Measurements from ENCODE around the gene TCF3. TPM values are rescaled to one million over a fixed set of nuclear protein-coding genes. Genes with fewer than 3 reads are reported as not detected.

TCF3 gene
- total and polyA plus RNA-seq, 12 donors, result 8.5 to 96.0 (median 42.0) TPM

- Histone ChIP-seq H3K36me3 (replicated peaks in 1 of 2) (peaks cover 0 to 24% of the 10 kb centered on the region in 2 donors), H3K27ac (no peak overlapping the region), H3K4me1 (replicated peaks in 1 of 2) (no peaks in the 10 kb centered on the region), H3K9me3 (replicated peaks in 1 of 3) (no peaks in the 10 kb centered on the region), H3K27me3 (no peaks in the 10 kb centered on the region), H3K4me3 (no peak overlapping the region)
- no peak for TF ChIP-seq CTCF (IDR thresholded peaks at IDR 0.05)
- intact Hi-C loops (cut with DNase I), result no loop called here
- 83 to 87% (median 84%) methylated on average over 14 to 34 of the region's 34 CpGs for WGBS, 4 donors
- DNase-seq, result no peak
Measured at GRCh38 chr19:1574354-1575136, 77.9 kb downstream of the TCF3 start.

- intact Hi-C loops (cut with DNase I), result no loop called here
- WGBS, 4 donors, result 80 to 89% (median 82%) methylated on average over 9 of the region's 9 CpGs
- Histone ChIP-seq H3K27me3 (no peaks in the 10 kb centered on the region), H3K36me3 (replicated peaks in 1 of 2) (peaks cover 0 to 13% of the 10 kb centered on the region in 2 donors), H3K4me3 (no peak overlapping the region), H3K27ac (no peak overlapping the region), H3K4me1 (replicated peaks in 1 of 2) (peaks cover 3 to 4% of the 10 kb centered on the region in 2 donors), H3K9me3 (replicated peaks in 1 of 3) (no peaks in the 10 kb centered on the region)
- no peak for TF ChIP-seq CTCF (IDR thresholded peaks at IDR 0.05)
- TF ChIP-seq POLR2A (IDR thresholded peaks at IDR 0.05), result no peak
- DNase-seq, result no peak
Measured at GRCh38 chr19:1572795-1573194, 79.6 kb downstream of the TCF3 start.

- no peaks in the 10 kb centered on the region for H3K27me3 ChIP-seq
- H3K36me3 ChIP-seq (replicated peaks in 1 of 2), result no peaks in the 10 kb centered on the region
- H3K4me3 ChIP-seq, result no peak overlapping the region
- no peak for DNase-seq
- TF ChIP-seq CTCF (IDR thresholded peaks at IDR 0.05), result no peak
- no peak for TF ChIP-seq POLR2A (IDR thresholded peaks at IDR 0.05)
- no peak overlapping the region for H3K27ac ChIP-seq
- intact Hi-C loops (cut with DNase I), result no loop called here
- no peaks in the 10 kb centered on the region for H3K9me3 ChIP-seq (replicated peaks in 1 of 3)
- WGBS, 4 donors, result 81 to 87% (median 83%) methylated on average over 12 of the region's 12 CpGs
- H3K4me1 ChIP-seq (replicated peaks in 1 of 2), result peaks cover 4% of the 10 kb centered on the region in 2 donors
Measured at GRCh38 chr19:1571358-1571757, 81.1 kb downstream of the TCF3 start.

- WGBS, 4 donors, result 89 to 95% (median 92%) methylated on average over 11 to 13 of the region's 13 CpGs
- intact Hi-C loops (cut with DNase I), result no loop called here
- H3K4me3 ChIP-seq, result no peak overlapping the region
Measured at GRCh38 chr19:1570836-1571235, 81.6 kb downstream of the TCF3 start.

More at GRCh38 chr19:1570836-1571235, 81.6 kb downstream of the TCF3 start:
- H3K4me1 ChIP-seq (replicated peaks in 1 of 2), result peaks cover 7 to 9% of the 10 kb centered on the region in 2 donors
- H3K36me3 ChIP-seq (replicated peaks in 1 of 2), result no peaks in the 10 kb centered on the region
- no peak overlapping the region for H3K27ac ChIP-seq
- no peak for DNase-seq
- no peaks in the 10 kb centered on the region for H3K27me3 ChIP-seq
- TF ChIP-seq POLR2A (IDR thresholded peaks at IDR 0.05), result no peak
- TF ChIP-seq CTCF (IDR thresholded peaks at IDR 0.05), result no peak
- H3K9me3 ChIP-seq (replicated peaks in 1 of 3), result no peaks in the 10 kb centered on the region

Data from adrenal gland (tissue), 12 donors.